Brain microvascular endothelial cell (primary cell): ENCODE results near the gene CIB1.

ENCODE experiments used
- DNase-seq: peaks from one replicate; pipeline ENCODE4 v3.0.0-alpha.2; 2020
- H3K27ac ChIP-seq: fragments of 250-450 bp; sonication (Bioruptor Pico); 2 replicates; pipeline ENCODE4 v1.5.1; 2020; ENCODE audit warnings: mild to moderate bottlenecking, moderate library complexity
- H3K27me3 ChIP-seq: fragments of 250-450 bp; sonication (Bioruptor Pico); replicated peaks from 2 replicates; pipeline ENCODE4 v1.5.1; 2020; ENCODE audit warnings: mild to moderate bottlenecking
- H3K36me3 ChIP-seq: fragments of 250-450 bp; sonication (Bioruptor Pico); replicated peaks from 2 replicates; pipeline ENCODE4 v1.5.1; 2020; ENCODE audit warnings: mild to moderate bottlenecking
- H3K4me3 ChIP-seq: 2 replicates; pipeline ENCODE4 v1.5.1; 2011; ENCODE audit warnings: low read depth, mild to moderate bottlenecking, control low read depth, low read length, moderate library complexity
- in situ Hi-C: cut with HindIII; loops from 2 replicates; pipeline ENCODE4 v1.10.0; 2017; ENCODE audit warnings: low sequenced_read_pairs, low pct_ligation_motif_present
- TF ChIP-seq, protein P1 (sequence below): IDR thresholded peaks from 2 replicates; pipeline ENCODE4 v1.5.1; 2011; ENCODE audit warnings: low read depth, mild to moderate bottlenecking, moderate library complexity, low read length, control low read depth, inconsistent platforms; ENCODE audit errors: missing control alignments

The CIB1 gene

GRCh38 chr15:90211009-90211408 lies 22.7 kb downstream of the CIB1 start:
- Histone ChIP-seq H3K4me3 (no peak overlapping the region), H3K36me3 (no peaks in the 10 kb centered on the region), H3K27me3 (no peaks in the 10 kb centered on the region), H3K27ac (peak overlapping the region; percentile 53)
- in situ Hi-C loops, result no loop called here
- TF ChIP-seq, protein P1, sequence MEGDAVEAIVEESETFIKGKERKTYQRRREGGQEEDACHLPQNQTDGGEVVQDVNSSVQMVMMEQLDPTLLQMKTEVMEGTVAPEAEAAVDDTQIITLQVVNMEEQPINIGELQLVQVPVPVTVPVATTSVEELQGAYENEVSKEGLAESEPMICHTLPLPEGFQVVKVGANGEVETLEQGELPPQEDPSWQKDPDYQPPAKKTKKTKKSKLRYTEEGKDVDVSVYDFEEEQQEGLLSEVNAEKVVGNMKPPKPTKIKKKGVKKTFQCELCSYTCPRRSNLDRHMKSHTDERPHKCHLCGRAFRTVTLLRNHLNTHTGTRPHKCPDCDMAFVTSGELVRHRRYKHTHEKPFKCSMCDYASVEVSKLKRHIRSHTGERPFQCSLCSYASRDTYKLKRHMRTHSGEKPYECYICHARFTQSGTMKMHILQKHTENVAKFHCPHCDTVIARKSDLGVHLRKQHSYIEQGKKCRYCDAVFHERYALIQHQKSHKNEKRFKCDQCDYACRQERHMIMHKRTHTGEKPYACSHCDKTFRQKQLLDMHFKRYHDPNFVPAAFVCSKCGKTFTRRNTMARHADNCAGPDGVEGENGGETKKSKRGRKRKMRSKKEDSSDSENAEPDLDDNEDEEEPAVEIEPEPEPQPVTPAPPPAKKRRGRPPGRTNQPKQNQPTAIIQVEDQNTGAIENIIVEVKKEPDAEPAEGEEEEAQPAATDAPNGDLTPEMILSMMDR, result no peak
- no peak for DNase-seq

- no peak overlapping the region for H3K27ac ChIP-seq
- no peaks in the 10 kb centered on the region for H3K27me3 ChIP-seq
- TF ChIP-seq, protein P1, result no peak
- in situ Hi-C loops, result no loop called here
- no peaks in the 10 kb centered on the region for H3K36me3 ChIP-seq
- H3K4me3 ChIP-seq, result no peak overlapping the region
- DNase-seq, result no peak
Measured at GRCh38 chr15:90210593-90210992, 23.1 kb downstream of the CIB1 start.

DNA sequence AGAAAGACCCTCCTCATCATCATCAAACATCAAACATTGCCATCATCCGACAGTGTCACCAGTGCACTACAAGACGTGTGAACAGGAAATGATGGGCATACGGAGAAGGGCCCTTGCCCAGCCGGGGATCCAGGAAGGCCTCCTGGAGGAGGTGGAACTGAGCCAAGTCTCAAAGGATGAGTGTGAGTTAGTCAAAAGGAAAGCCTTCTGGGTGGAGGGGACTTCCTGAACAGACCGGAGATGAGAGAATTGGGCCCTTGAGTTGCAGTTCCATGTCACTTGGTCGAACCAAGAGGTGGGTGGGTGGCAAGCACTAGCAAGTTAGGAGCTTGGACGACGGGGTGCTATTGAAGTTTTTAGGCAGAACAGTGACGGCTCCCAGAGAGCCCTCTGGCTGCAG lies 24.1 kb downstream of the CIB1 start:
- H3K27ac ChIP-seq, result no peak overlapping the region
- no peaks in the 10 kb centered on the region for H3K27me3 ChIP-seq
- H3K4me3 ChIP-seq, result no peak overlapping the region
- TF ChIP-seq, protein P1, result no peak
- in situ Hi-C loops, result no loop called here
- no peak for DNase-seq
- H3K36me3 ChIP-seq, result no peaks in the 10 kb centered on the region

GRCh38 chr15:90208356-90208755 lies 25.4 kb downstream of the CIB1 start:
- no peak overlapping the region for H3K4me3 ChIP-seq
- in situ Hi-C loops, result no loop called here
- DNase-seq, result no peak
- no peak overlapping the region for H3K27ac ChIP-seq
- H3K27me3 ChIP-seq, result no peaks in the 10 kb centered on the region
- no peaks in the 10 kb centered on the region for H3K36me3 ChIP-seq
- TF ChIP-seq, protein P1, result no peak

GRCh38 chr15:90207252-90207651 lies 26.5 kb downstream of the CIB1 start:
- H3K36me3 ChIP-seq, result no peaks in the 10 kb centered on the region
- TF ChIP-seq, protein P1, result no peak
- H3K27ac ChIP-seq, result no peak overlapping the region
- no peak for DNase-seq
- no peak overlapping the region for H3K4me3 ChIP-seq
- in situ Hi-C loops, result no loop called here
- no peaks in the 10 kb centered on the region for H3K27me3 ChIP-seq

DNA sequence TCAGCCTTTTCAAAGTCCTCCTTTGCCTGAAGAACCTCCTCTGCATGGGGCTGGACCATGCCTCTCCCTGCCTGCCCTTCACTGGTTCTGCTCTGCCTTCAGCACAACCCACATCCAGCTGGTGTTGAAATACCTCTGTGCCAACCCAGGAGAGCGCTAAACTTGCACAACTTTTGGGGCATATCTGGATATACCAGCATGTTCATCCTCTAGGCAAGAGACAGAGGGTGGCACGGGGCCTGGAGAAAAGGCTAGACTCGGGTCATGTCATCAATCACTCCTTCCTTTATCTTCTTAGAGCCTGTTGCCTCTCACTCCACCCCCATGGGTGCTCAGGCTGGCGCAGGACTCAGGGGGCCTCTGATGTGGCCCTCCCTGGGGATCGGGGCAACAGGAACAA lies 27.9 kb downstream of the CIB1 start:
- no peaks in the 10 kb centered on the region for H3K36me3 ChIP-seq
- no peak overlapping the region for H3K4me3 ChIP-seq
- no peaks in the 10 kb centered on the region for H3K27me3 ChIP-seq
- TF ChIP-seq, protein P1, result no peak
- in situ Hi-C loops, result no loop called here
- no peak for DNase-seq
- H3K27ac ChIP-seq, result no peak overlapping the region
